NCI-H748 (cell line): ENCODE measurements around the gene CCDC71L.

Experiments
- DNase-seq: peaks from one replicate; lab custom pipeline; 2025; ENCODE audit not compliant: unreplicated experiment; lab: John Stamatoyannopoulos, UW

The CCDC71L gene

GRCh38 chr7:106659166-106659962 lies 1.6 kb downstream of the CCDC71L start:
- peak; percentile 41 for DNase-seq

- DNase-seq: no peak
These were observed 2.4 kb downstream of the CCDC71L start for GRCh38 chr7:106658316-106659165.

DNA sequence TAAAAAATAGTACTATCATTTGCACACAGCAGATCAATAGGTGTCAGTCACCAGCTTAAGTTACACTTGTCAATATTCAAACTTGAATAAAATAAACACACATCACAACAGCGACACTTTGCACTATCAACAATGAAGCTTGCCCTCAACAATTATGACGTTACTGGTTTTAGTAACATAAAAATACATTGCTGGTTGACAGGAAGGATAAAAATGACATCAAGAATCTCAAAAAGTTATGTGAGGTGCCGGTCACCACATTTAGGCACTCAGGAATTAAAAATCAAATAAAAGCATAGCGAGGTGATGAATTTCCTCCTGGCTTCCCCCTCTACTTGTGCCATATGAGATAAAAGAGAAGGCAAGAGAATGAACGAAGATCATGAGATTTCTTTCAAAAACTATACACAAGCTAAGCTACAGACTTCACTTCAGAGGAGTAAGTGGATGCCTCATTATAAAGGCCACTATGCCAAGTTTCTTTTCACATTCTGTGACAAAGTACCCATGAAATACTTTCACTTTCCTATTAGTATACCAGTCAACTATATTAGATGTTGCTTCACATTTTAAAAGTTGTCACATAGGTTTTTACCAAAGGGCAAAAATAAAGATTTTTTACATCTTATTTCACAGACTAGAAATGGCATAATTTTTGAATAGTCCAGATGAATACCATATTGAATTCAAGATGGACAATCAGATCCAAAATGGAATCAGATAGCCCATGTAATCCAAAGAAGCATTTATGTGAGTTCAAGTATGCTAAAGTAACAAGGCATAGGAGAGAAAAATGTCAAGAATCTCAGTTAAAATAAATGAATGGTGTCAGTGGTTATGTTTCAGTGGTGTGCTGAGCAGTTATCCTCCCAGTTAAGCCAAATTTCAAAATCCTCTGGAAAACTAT lies 3.6 kb downstream of the CCDC71L start:
- DNase-seq: no peak

- DNase-seq: no peak
These were observed 5.1 kb downstream of the CCDC71L start for GRCh38 chr7:106655703-106656498.

DNA sequence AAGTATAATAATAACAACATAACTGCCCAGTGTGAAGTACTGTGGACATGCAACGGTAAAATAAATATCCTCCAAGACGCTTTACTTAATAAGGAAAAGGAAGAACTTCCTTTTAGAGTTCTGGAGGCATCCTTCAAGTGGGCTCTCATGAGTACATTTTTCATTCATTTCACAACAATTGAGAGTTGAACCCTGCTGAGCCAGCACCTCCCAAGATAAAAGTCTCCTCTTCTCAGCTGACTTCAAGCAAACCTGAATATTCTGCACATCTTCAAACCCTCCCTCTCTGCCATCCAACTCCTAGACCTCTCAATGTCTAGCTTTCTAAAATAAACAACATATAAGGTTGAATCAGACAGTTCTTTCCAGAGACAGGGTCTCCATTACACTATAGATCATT lies 7.5 kb downstream of the CCDC71L start:
- DNase-seq: no peak

DNA sequence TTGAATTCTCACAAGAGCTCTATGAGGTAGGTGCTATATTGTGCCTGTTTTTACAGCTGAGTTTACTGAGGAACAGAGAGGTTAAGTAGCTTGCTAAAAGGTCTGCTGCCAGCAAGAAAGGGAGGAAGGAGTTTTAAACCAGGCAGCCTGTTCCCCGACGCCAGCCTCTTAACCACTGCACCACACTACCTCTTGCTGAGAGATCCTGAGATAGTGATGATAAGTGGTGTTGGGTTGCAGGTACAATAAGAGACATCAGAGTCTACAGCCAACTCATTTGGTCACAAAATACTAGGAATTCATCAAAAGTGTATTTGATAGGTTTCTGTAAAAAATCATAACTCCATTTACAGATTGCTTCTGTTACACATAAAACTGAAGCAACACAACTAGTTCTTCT lies 8.0 kb downstream of the CCDC71L start:
- DNase-seq: no peak

DNA sequence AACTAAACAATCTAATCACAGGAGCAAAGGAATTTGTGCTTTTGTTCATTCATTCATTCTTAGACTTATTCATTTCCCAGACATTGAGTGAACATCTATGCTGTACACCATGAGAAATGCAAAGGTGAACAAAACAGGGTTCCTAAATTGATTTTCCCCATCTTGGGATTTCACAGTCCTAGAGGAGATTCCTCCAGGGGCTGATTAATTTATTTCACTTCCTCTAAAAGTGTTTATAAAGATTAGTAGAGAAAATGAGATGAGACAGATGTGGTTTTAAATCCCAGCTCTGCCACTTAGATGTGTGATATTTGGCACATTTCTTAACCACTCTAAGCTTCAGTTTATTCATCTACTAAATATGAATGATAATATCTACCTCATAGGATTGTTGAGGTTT lies 8.9 kb downstream of the CCDC71L start:
- DNase-seq: no peak

DNA sequence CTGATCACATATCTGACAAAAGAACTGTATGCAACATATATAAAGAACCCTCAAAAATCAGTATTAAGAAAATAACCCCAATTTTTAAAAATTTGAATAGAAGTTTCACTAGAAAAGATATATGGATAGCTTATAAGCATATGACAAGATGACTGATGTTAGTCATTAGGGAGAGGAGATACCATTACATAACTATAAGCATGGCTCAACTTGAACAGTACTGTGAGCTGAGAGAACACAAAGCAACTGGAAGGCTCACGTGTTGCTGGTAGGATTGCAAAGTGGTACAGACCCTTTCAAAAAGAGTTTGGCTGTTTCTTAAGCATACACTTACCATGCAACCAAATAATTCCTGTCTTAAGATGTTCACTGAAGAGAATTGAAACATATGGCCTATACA lies 14.7 kb downstream of the CCDC71L start:
- DNase-seq: no peak

DNA sequence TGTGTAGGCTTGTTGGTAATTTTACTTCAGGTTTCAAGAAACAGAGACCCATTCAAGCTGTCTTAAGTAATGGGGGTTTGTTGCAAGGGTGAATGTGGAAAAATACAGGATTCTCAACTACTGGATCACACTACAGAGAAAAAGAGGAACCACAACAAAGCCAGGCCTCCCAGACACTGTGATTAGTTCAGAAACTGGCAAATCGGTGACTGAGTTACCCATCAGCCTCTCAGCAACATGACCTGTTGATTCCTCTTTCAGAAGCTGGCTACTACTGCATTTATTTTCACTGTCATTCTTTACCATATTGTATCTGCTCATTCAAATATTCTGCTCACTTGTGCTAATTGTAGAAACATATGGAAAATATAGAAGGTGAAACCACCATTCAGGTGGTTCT lies 16.0 kb downstream of the CCDC71L start:
- DNase-seq: no peak

DNA sequence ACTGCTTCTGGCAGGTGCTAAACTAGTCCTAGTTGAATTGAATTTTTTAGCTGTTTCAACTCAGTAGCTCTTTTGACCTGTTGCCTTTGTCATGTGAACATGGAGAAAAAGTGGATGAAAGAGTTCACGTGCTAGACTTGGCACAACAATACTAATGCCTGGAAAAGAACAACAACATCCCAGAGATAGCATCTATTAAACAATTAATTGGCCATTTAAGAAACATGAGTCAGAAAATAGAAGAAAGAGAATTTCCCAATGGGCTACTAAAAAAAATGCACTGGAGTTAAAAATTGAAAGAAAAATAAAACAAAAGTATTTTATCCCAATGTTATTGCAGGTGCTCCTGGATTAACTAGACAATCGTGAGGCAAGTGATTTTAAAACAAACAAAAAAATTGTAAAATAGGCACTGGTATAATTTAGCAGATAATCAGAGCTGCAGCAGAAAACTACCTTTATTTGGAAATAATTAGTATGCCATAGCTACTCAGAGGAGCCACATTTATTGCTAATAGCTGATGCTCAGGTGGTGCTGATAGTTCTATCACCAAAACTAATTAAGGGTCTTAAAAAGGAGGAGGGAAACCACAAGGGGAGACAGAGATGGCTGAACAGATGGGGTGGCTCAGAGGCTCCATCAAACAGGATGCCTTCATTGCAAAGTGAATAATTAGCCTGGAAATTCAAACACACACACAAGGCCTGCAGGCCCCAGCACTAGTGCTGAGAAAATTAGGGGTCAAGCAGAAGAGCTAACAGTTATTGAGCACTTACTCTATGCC lies 17.6 kb downstream of the CCDC71L start:
- DNase-seq: peak; percentile 54

DNA sequence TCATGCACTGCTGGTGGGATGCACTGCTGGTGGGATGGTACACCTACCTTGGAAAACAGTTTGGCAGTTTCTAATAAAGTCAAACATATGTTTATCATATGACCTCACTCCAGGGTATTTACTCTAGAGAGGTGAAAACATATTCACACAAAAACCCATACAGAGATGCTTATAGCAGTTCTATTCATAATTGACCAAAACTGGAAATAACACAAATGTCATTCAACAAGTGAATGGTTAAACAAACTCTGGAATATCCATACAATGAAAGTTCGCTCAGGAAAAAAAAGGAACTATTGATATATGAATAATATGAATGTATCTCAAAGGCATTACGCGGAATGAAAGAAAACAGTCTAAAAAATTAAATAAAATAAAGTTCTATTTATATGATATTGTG lies 19.5 kb downstream of the CCDC71L start:
- DNase-seq: no peak

DNA sequence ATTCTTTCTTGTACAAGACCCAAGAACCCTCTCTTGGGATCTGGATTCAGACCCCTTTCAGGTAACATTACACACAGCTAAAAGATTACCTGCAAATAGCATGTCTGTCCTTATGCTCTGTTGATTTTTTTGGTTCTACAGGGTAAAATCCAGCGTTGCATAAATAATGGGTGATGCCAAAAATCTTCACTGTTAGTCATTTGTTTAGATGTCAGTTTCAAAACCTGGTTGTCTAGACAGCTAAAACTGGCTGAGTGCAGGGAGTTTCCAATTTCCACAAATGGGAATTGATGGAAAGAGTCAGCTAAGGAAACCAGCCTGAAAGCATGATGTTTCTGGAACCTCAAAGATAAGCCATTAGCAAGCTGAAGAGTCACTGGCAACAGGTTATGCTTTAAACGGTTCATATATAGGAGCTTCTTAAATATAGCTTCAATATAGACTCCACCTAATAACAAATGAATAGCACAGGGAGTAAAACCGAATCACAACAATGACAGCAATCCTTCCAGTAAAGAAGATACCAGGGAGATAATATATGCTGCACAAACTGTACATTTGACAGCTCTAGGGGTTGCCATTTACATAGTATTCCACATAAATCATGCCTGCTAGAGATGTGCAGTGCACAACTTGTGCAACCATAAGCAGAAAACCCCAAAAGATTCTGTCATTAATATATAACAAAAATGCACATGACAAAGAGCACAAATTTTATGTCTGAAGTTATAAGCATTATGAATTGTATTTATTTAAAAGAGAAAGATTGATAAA lies 20.4 kb downstream of the CCDC71L start:
- no peak for DNase-seq

DNA sequence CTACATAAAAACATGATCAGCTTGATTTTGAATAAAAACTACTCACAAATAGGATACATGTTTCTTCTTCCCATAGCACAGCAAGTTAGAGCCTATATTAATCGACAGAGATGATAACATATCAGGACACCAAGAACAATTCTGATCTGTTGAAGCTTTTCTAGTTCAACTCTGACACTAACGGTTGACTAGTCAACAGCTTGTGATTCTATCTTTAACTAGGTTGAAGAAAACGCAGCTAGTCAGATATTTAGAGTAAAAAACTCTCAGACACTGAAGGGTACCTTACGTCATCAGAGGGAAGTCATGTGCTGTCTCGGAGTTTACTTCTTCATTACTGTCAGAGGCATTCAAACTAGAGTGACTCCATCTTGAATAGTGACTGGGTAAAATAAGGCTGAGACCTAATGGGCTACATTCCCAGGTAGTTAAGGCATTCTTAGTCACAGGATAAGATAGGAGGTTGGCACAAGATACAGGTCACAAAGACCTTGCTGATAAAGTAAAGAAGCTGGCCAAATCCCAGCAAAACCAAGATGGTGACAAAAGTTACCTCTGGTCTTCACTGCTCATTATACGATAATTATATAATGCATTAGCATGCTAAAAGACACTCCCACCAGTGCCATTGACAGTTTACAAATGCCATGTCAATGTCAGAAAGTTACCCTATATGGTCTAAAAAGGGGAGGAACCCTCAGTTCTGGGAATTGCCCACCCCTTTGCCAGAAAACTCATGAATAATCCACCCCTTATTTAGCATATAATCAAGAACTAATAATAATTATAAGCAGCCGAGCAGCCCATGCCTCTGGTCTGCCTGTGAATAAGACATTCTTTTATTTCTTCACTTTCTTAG lies 21.3 kb downstream of the CCDC71L start:
- no peak for DNase-seq

- no peak for DNase-seq
These were observed 25.5 kb downstream of the CCDC71L start for GRCh38 chr7:106635411-106635810.

GRCh38 chr7:106634958-106635357 lies 26.0 kb downstream of the CCDC71L start:
- no peak for DNase-seq

- no peak for DNase-seq
These were observed 30.3 kb downstream of the CCDC71L start for GRCh38 chr7:106630648-106631047.

GRCh38 chr7:106629516-106629915 lies 31.4 kb downstream of the CCDC71L start:
- DNase-seq: no peak
